NT2/D1 (cell line): ENCODE data around the gene SFXN5.

Source experiments
- DNase-seq: peaks from one replicate; pipeline ENCODE4 v3.0.0-alpha.2; 2011; ENCODE audit warnings: low read depth, low spot score
- H3K27me3 ChIP-seq: 2 replicates; pipeline ENCODE4 v1.6.0; 2011; ENCODE audit warnings: mild to moderate bottlenecking; ENCODE audit not compliant: insufficient read length, insufficient read depth
- H3K36me3 ChIP-seq: 2 replicates; pipeline ENCODE4 v1.6.1; 2011; ENCODE audit warnings: mild to moderate bottlenecking, low read length, mixed read lengths; ENCODE audit not compliant: insufficient read depth, insufficient read length
- H3K4me1 ChIP-seq: 2 replicates; pipeline ENCODE4 v1.5.1; 2011; ENCODE audit not compliant: insufficient read depth, insufficient read length
- H3K4me3 ChIP-seq: 2 replicates; pipeline ENCODE4 v1.5.1; 2011; ENCODE audit warnings: low read depth; ENCODE audit not compliant: insufficient read length
- H3K9ac ChIP-seq: 2 replicates; pipeline ENCODE4 v1.6.0; 2011; ENCODE audit warnings: low read depth; ENCODE audit not compliant: insufficient read length
- H3K9me3 ChIP-seq: 2 replicates; pipeline ENCODE4 v1.5.1; 2011; ENCODE audit warnings: mild to moderate bottlenecking, low read length; ENCODE audit not compliant: insufficient read depth
- SUZ12 ChIP-seq: IDR thresholded peaks from 2 replicates; pipeline ENCODE4 v1.6.1; 2011; ENCODE audit not compliant: insufficient read length, insufficient read depth; ENCODE audit errors: extremely low read depth
- YY1 ChIP-seq: IDR thresholded peaks from 2 replicates; pipeline ENCODE4 v1.6.1; 2011; ENCODE audit not compliant: insufficient read length, insufficient read depth
- ZNF274 ChIP-seq: IDR thresholded peaks from 2 replicates; pipeline ENCODE4 v1.6.1; 2011; ENCODE audit warnings: mild to moderate bottlenecking, low read depth, low read length

Gene SFXN5

DNA sequence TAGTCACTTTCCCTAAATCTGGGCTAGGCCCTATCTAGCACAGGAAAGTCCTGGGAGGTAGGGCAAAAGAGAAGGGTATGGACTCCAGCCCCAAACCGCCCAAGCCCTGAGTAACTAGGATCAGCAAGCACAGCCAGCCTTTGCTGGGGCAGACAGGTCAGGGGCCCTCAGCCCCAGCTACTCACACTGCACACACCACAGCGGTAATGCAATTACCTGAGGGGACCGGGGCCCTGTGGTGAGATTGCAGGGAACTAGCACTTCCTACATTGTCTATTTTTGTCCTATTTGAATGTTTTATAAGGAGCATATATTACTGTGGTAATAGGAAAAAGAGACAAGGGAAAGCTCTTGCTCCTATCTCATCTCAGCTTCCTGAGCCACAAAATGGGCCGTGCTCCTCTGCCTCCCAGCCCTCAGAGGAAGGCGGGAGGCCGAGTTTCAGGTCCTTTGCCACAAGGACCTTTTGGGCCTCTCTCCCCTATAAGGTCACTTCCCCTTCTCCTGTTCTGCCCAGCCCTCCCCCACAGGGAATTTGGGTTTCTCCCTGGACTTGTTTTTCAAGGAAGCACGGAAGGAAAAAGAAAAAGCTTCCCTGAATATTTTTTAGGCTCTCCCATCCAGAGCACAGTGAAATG lies 20.8 kb upstream of the SFXN5 start:
- H3K4me3 ChIP-seq, result no peak overlapping the region
- no peak overlapping the region for H3K9ac ChIP-seq
- H3K9me3 ChIP-seq, result no peaks in the 10 kb centered on the region
- H3K4me1 ChIP-seq, result peaks cover 16% of the 10 kb centered on the region
- H3K27me3 ChIP-seq, result no peaks in the 10 kb centered on the region
- H3K36me3 ChIP-seq, result peaks cover 18% of the 10 kb centered on the region
- TF ChIP-seq ZNF274 (no peak), YY1 (no peak), SUZ12 (no peak)
- no peak for DNase-seq

DNA sequence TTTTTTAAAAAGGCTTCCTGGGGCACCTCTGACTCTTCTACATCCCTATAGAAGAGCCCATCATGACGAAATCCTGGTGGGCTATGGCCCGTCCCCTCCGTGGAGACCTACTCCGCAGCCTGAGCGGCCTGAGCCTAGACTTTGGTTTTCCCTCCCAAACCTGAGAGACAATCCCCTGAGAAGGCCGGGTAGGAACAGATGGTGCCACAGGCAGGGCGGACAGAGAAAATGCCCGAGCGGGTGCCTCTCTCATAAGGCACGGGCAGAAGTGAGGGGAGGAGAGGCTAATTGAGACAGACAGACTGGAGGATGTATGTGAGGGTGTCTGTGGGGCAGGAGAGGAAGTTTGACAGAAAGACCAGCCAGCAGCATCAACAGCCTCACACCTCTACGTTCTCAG lies 20.2 kb upstream of the SFXN5 start:
- H3K4me1 ChIP-seq, result peaks cover 16% of the 10 kb centered on the region

DNA sequence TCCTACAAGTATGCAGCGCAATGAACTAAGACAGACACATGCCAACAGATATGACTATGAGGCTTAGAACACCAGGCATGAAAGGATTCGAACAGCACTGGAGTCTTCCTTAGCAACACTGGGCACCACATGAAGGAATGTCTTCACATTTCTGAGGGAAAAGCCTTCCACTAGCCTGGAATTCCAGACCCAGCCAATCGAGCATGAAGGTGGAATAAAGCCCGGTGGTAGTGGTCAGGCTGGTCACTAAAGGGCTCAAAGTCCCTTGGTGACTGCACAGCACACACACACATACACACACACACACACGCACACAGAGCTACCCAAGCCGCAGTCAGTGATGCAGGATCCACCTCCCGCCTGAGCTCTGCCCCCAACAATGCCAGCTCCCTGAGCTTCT lies 19.7 kb upstream of the SFXN5 start:
- no peak overlapping the region for H3K9ac ChIP-seq
- H3K4me3 ChIP-seq, result no peak overlapping the region
- no peak for DNase-seq
- H3K36me3 ChIP-seq, result peaks cover 28% of the 10 kb centered on the region
- no peaks in the 10 kb centered on the region for H3K9me3 ChIP-seq
- H3K4me1 ChIP-seq, result peaks cover 16% of the 10 kb centered on the region
- TF ChIP-seq ZNF274 (no peak), SUZ12 (no peak), YY1 (no peak)
- no peaks in the 10 kb centered on the region for H3K27me3 ChIP-seq

More for the DNA sequence above, 20.2 kb upstream of the SFXN5 start:
- Histone ChIP-seq H3K36me3 (peaks cover 23% of the 10 kb centered on the region), H3K4me3 (no peak overlapping the region), H3K9ac (no peak overlapping the region), H3K27me3 (no peaks in the 10 kb centered on the region), H3K9me3 (no peaks in the 10 kb centered on the region)
- TF ChIP-seq ZNF274 (no peak), SUZ12 (no peak), YY1 (no peak)
- DNase-seq, result no peak

DNA sequence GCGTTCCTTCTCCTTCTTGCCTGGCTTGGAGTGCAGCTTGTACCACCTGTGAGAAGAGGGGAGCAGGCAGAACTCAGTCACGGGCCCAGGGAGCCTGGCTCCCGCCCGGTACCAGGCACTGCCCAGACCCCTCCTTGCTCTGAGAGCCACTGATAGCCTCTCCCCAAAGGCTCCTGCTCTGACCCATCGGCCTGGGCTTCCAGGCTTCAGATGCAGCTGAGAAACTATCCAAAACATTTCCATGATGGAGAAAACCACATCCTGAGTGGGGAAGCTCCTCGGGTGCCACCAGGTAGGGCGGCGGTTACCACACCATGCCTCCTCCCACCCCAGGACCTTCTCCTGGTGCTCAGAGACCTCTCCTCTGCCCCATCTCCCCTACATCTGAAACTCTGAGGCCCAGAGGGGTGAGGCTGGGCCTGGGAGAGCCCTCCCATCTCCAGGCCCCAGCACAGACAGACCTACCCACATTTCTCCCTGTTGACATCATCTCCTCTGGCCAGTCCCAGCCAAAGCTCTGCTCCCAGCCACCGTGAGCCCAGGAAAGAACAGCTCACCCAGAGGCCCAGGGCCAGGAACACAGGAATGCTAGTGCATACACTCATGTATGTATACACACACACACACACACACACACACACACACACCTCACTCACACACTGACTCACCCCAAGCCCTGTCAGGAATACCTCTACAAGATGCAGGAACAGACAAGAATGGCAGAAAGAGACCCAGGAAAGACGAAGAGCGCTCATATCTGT lies 17.9 kb upstream of the SFXN5 start:
- TF ChIP-seq ZNF274 (no peak), SUZ12 (no peak), YY1 (no peak)
- Histone ChIP-seq H3K4me1 (peaks cover 23% of the 10 kb centered on the region), H3K9ac (no peak overlapping the region), H3K36me3 (peaks cover 43% of the 10 kb centered on the region), H3K27me3 (no peaks in the 10 kb centered on the region), H3K9me3 (no peaks in the 10 kb centered on the region), H3K4me3 (no peak overlapping the region)
- no peak for DNase-seq

DNA sequence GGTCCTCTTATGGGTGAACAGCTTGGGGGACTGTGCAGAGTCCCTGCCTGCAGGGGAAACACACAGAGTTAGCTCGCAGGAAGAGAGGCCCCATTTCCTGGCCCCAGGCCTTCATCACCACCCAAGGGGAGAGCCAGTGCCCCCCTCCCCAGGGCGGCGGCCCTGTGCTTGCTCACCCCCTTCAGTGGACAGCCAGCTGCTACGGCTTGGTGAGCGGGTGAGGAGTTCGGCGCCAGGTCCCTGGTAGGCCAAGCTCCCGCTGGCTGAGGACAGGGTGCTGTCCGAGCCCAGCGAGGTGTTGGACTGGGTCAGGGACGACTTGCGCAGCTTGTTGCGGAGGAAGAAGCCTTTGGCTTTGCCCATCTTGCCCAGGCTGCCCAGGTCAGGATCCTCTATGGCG lies 17.2 kb upstream of the SFXN5 start:
- H3K4me3 ChIP-seq, result no peak overlapping the region
- no peak for DNase-seq

DNA sequence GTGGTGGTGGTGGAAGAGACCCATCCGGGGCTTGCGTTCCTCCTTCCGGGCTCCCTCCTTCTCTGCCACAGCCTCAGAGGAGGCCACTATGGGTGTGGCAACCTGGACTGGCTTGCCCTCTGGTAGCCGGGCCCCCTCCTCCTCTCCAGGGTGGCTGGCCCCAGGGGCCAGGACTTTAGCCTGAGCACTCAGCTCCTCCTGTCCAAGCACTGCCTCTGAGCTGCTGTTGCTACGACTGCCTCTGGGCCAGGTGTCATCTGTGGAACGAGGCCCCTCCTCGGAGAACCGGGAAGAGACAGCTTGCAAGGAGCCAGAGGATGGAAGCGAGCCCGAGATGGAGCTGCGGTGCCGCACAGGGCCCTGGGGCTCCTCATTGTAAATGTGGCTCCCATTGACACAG lies 16.7 kb upstream of the SFXN5 start:
- Histone ChIP-seq H3K9me3 (no peaks in the 10 kb centered on the region), H3K27me3 (no peaks in the 10 kb centered on the region), H3K4me1 (peaks cover 23% of the 10 kb centered on the region), H3K4me3 (no peak overlapping the region), H3K36me3 (peaks cover 51% of the 10 kb centered on the region), H3K9ac (no peak overlapping the region)
- DNase-seq, result no peak
- TF ChIP-seq ZNF274, result no peak
- TF ChIP-seq YY1, result no peak
- no peak for TF ChIP-seq SUZ12

More for the DNA sequence above, 17.2 kb upstream of the SFXN5 start:
- Histone ChIP-seq H3K9ac (no peak overlapping the region), H3K27me3 (no peaks in the 10 kb centered on the region), H3K9me3 (no peaks in the 10 kb centered on the region), H3K4me1 (peaks cover 23% of the 10 kb centered on the region), H3K36me3 (peaks cover 50% of the 10 kb centered on the region)
- TF ChIP-seq YY1, result no peak
- no peak for TF ChIP-seq SUZ12
- TF ChIP-seq ZNF274, result no peak

DNA sequence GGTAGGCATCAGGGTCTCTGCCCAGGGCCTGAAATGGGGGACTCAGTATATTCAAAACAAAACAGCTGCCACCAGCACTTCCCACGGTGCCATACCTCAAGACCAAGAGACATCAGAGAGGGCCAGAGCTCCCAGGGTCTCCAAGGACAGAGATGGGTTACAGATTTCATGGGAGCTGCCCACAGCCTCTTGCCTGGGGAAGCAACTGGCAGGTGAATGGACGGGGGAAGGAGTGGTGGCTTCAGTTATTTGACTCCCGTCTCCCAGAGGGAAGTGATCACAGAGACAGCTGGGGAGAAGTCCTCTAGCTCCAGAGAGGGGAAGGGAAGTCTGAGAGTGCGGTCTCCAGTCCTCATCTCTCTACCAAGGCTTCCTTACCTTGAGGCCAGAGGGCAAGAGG lies 15.8 kb upstream of the SFXN5 start:
- peaks cover 19% of the 10 kb centered on the region for H3K4me1 ChIP-seq
- H3K27me3 ChIP-seq, result no peaks in the 10 kb centered on the region
- H3K36me3 ChIP-seq, result peaks cover 60% of the 10 kb centered on the region
- no peaks in the 10 kb centered on the region for H3K9me3 ChIP-seq
- no peak for TF ChIP-seq ZNF274
- TF ChIP-seq SUZ12, result no peak
- no peak for TF ChIP-seq YY1
- no peak for DNase-seq
- no peak overlapping the region for H3K9ac ChIP-seq
- no peak overlapping the region for H3K4me3 ChIP-seq
